VCaP (cell line): ENCODE results near the gene USP32.
"Not testable (repeated sequence)": the region's sequence is repeated elsewhere in the genome, so short reads cannot be mapped to it uniquely, and the experiment has no call there.

Experiments
- H3K27ac ChIP-seq: fragments of 450-650 bp; 2 replicates; pipeline ENCODE4 v1.5.1; 2017
- CTCF ChIP-seq: fragments of 450-650 bp; conservative IDR thresholded peaks from 2 replicates; pipeline ENCODE4 v1.5.1; 2017; ENCODE audit warnings: mild to moderate bottlenecking, moderate library complexity

USP32 gene

GRCh38 chr17:60193482-60193881 lies 198.5 kb downstream of the USP32 start:
- no peak for TF ChIP-seq CTCF
- H3K27ac ChIP-seq: no peak overlapping the region

GRCh38 chr17:60193032-60193431 lies 198.9 kb downstream of the USP32 start:
- not testable (repeated sequence) for H3K27ac ChIP-seq

- H3K27ac ChIP-seq: not testable (repeated sequence)
Observed at GRCh38 chr17:60190032-60190431, 201.9 kb downstream of the USP32 start.

GRCh38 chr17:60188759-60189158 lies 203.2 kb downstream of the USP32 start:
- peak overlapping the region; percentile 78 for H3K27ac ChIP-seq
- no peak for TF ChIP-seq CTCF

- peak overlapping the region; percentile 78 for H3K27ac ChIP-seq
Observed at GRCh38 chr17:60186846-60187745, 204.8 kb downstream of the USP32 start.

- peak overlapping the region; percentile 78 for H3K27ac ChIP-seq
Observed at GRCh38 chr17:60186372-60186771, 205.6 kb downstream of the USP32 start.

GRCh38 chr17:60180380-60180779 lies 211.6 kb downstream of the USP32 start:
- not testable (repeated sequence) for H3K27ac ChIP-seq

GRCh38 chr17:60178180-60178579 lies 213.8 kb downstream of the USP32 start:
- not testable (repeated sequence) for H3K27ac ChIP-seq

- H3K27ac ChIP-seq: not testable (repeated sequence)
Observed at GRCh38 chr17:60176763-60177162, 215.2 kb downstream of the USP32 start.

GRCh38 chr17:60174767-60175166 lies 217.2 kb downstream of the USP32 start:
- not testable (repeated sequence) for H3K27ac ChIP-seq
- peak; percentile 20; the same call in 1 of the 2 replicates for TF ChIP-seq CTCF

GRCh38 chr17:60174035-60174434 lies 217.9 kb downstream of the USP32 start:
- H3K27ac ChIP-seq: no peak overlapping the region
- no peak for TF ChIP-seq CTCF
